Adipocyte (in vitro differentiated cells): ENCODE measurements around the gene SLC24A3.
"Not testable (repeated sequence)": the region's sequence is repeated elsewhere in the genome, so short reads cannot be mapped to it uniquely, and the experiment has no call there.

Experiments
- DNase-seq: peaks from one replicate; pipeline ENCODE4 v3.0.0-alpha.2; 2015; ENCODE audit warnings: low read depth
- H3K27me3 ChIP-seq: replicated peaks from 2 replicates; pipeline ENCODE4 v1.7.0; 2013; ENCODE audit warnings: mild to moderate bottlenecking, low read length, moderate library complexity; ENCODE audit not compliant: control insufficient read depth, insufficient read depth
- H3K36me3 ChIP-seq: 2 replicates; pipeline ENCODE4 v1.7.0; 2013; ENCODE audit warnings: low read length, mild to moderate bottlenecking, moderate library complexity; ENCODE audit not compliant: control insufficient read depth, insufficient read depth, severe bottlenecking
- H3K4me1 ChIP-seq: 2 replicates; pipeline ENCODE4 v1.7.0; 2013; ENCODE audit warnings: mild to moderate bottlenecking, low read length, moderate library complexity; ENCODE audit not compliant: control insufficient read depth, insufficient read depth
- H3K4me3 ChIP-seq: 2 replicates; pipeline ENCODE4 v1.7.0; 2013; ENCODE audit warnings: mild to moderate bottlenecking, low read length, moderate library complexity
- H3K9ac ChIP-seq: 2 replicates; pipeline ENCODE4 v1.7.0; 2013; ENCODE audit warnings: mild to moderate bottlenecking, low read length, moderate library complexity
- H3K9me3 ChIP-seq: 2 replicates; pipeline ENCODE4 v1.7.0; 2013; ENCODE audit warnings: mild to moderate bottlenecking, low read length, moderate library complexity; ENCODE audit not compliant: control insufficient read depth

SLC24A3 gene

DNA sequence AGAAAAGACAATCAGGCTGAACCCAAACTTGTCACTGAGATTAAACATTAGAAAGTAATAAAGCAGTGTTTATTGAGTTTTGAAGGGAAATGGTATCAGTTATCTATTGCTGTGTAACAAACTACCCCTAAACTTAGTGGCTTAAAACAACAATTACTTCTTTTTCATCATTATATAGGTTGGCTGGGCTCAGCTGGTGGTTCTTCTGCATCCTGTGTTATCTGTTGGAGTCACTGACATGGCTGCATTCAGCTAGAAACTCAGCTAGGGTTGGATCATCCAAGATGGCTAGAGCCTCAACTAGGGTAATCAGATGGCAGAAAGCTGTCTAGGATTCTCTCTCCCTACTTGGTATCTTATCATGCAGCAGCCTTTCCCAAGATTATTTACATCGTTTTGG is 533.1 kb downstream of the SLC24A3 start:
- DNase-seq: no peak

DNA sequence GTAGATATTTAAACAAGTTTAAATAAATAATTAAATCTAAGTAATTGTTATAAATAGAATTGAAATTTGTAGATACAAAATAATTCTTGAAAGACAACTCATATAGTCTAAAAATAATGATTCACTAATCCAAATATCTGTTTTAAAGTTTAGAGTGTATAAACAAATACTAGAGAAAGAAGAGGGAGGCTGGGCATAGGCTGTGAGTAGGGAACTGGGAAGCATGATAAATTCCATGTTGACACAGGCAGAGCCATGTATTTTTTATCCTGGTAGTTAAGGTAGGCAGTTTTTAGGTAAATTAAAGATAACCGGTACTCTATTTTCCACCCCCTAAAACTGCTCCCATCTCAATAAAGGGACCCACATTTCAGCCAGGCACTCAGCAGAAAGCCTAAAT is 534.0 kb downstream of the SLC24A3 start:
- Histone ChIP-seq H3K36me3 (no peaks in the 10 kb centered on the region), H3K9ac (no peak overlapping the region), H3K27me3 (no peaks in the 10 kb centered on the region), H3K9me3 (peaks cover 10% of the 10 kb centered on the region), H3K4me1 (peaks cover 28% of the 10 kb centered on the region), H3K4me3 (no peak overlapping the region)
- DNase-seq: no peak

More for the DNA sequence above, 533.1 kb downstream of the SLC24A3 start:
- Histone ChIP-seq H3K4me3 (no peak overlapping the region), H3K27me3 (no peaks in the 10 kb centered on the region), H3K9ac (no peak overlapping the region), H3K36me3 (no peaks in the 10 kb centered on the region), H3K4me1 (peaks cover 22% of the 10 kb centered on the region), H3K9me3 (peaks cover 10% of the 10 kb centered on the region)

DNA sequence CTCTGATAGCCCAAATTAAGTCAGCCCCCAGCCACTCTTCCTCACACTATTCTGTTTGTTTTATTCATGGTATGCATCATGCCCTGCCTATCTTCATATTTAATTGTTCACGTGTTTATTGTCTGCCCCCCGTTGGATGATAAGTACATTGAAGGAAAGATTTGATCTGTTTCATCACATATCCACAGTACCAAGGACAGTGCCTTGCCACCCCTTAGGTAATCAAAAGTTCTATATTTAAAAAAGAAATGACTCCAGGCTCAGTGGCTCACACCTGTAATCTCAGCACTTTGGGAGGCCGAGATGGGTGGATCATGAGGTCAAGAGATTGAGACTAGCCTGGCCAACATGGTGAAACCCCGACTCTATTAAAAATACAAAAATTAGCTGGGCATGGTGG is 535.5 kb downstream of the SLC24A3 start:
- H3K4me3 ChIP-seq: no peak overlapping the region
- no peak for DNase-seq
- H3K9me3 ChIP-seq: peaks cover 10% of the 10 kb centered on the region
- H3K27me3 ChIP-seq: no peaks in the 10 kb centered on the region
- no peak overlapping the region for H3K9ac ChIP-seq
- no peaks in the 10 kb centered on the region for H3K36me3 ChIP-seq
- H3K4me1 ChIP-seq: peaks cover 23% of the 10 kb centered on the region

DNA sequence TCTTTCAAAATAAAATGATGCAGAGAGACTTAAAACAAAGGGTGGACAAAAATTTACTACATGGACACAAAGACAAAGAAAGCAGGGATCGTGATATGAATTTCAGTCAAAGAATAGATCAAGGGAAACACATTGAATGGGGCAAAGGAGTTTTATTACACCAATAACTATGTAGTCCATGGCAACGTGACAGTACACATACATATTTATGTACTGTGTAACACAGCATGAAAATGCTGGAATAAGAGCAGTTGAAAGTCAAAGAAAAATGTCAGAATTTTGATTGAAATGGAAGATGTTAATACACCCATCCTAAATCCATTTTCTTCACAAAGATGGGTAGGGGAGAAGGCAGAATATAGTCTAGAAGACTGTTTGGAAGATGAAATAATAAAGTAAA is 536.2 kb downstream of the SLC24A3 start:
- no peaks in the 10 kb centered on the region for H3K27me3 ChIP-seq
- H3K9me3 ChIP-seq: peaks cover 10% of the 10 kb centered on the region
- no peak overlapping the region for H3K9ac ChIP-seq
- H3K36me3 ChIP-seq: no peaks in the 10 kb centered on the region
- H3K4me3 ChIP-seq: no peak overlapping the region
- H3K4me1 ChIP-seq: peaks cover 18% of the 10 kb centered on the region
- no peak for DNase-seq

DNA sequence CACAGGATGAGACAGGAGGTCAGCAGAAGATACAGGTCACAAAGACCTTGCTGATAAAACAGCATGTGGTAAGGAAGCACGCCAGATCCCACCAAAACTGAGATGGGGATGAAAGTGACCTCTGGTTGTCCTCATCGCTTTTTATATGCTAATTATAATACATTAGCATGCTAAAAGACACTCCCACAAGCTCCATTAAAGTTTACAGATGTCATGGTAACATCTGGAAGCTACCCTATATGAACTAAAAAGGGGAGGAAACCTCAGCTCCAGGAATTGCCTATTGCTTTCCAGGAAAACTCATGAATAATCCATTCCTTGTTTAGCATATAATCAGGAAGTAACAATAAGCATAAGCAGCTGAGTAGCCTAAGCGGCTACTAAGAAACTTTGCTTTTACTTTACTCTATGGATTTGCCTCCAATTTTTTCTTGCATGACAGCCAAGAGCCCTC is 537.2 kb downstream of the SLC24A3 start:
- Histone ChIP-seq H3K9ac (no peak overlapping the region), H3K36me3 (no peaks in the 10 kb centered on the region), H3K4me3 (no peak overlapping the region), H3K27me3 (no peaks in the 10 kb centered on the region), H3K9me3 (peaks cover 10% of the 10 kb centered on the region), H3K4me1 (peaks cover 18% of the 10 kb centered on the region)
- no peak for DNase-seq

DNA sequence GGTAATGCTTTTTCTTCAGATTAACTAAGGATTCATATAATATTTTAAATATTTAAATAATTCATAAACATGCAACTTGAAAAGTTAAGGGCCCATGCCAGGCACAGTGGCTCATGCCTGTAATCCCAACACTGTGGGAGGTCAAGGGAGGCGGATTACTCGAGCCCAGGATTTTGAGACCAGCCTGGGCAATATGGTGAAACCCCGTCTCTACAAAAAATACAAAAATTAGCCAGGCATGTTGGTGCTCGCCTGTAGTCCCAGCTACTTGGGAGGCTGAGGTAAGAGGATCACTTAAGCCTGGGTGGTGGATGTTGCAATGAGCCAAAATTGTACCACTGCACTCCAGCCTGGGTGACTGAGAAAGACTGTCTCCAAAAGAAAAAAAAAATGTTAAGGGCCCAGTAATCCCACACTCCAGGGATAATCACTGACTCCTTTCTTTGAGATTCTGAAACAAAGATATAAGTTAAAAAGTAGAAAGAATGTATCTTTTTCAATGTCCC is 537.7 kb downstream of the SLC24A3 start:
- no peaks in the 10 kb centered on the region for H3K27me3 ChIP-seq
- H3K36me3 ChIP-seq: no peaks in the 10 kb centered on the region
- peaks cover 18% of the 10 kb centered on the region for H3K4me1 ChIP-seq
- peaks cover 10% of the 10 kb centered on the region for H3K9me3 ChIP-seq
- peak; percentile 27 for DNase-seq
- no peak overlapping the region for H3K4me3 ChIP-seq
- no peak overlapping the region for H3K9ac ChIP-seq

DNA sequence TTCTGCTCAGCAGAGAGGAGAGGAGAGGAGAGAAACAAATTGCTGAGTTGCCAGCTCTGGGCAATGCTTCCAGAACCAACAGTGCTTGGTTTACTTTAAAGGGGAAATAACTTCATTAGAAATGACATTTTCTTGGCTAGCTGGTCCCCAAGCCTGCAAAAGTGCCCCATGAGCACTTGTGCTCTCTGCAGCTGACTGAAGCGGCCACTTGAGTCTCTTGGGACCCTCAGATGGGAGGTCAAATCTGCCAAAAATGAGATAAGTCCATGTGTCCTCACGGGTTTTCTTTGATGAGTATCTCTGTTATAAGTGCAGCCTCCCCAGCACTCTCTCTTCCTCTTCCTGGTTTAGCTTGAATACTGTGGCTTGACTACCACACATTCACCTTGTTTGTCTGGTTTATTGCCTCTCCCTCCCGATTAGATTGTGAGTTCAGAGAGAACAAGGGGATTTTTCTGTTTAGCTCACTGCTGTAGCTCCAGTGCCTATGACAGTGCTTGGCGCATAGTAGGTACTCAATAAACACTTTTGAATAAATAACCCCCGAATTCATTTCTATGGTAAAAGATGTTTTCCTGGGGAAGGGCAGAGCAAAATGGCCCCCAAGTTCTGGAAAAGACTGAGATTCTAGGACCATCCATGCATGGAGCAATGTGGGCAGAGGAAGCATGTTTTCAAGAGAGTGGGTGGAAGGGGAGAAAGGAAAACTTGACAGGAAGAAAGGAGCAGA is 538.6 kb downstream of the SLC24A3 start:
- peak; percentile 64 for DNase-seq
- peaks cover 1% of the 10 kb centered on the region for H3K9me3 ChIP-seq
- H3K36me3 ChIP-seq: no peaks in the 10 kb centered on the region
- no peaks in the 10 kb centered on the region for H3K27me3 ChIP-seq
- peaks cover 18% of the 10 kb centered on the region for H3K4me1 ChIP-seq
- H3K9ac ChIP-seq: no peak overlapping the region
- H3K4me3 ChIP-seq: no peak overlapping the region

DNA sequence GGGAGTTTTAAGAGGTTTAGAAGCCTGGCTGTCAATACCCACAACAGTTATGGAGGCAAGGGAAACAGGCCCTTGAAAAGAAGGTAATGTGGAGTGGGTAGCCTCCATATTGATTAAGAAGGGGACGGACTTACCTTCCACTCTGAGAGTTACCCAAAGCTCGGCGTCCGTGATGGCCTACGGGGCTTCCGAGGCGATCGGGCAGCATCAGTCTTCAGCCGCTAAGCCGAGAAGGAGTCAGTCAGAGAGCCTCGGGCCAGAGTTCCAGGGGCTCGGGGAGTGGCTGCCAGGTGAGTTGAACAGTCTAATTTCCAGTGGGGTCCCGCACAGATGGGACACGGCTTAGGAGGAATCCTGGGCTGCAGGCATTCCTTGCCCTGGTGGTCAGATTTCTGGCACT is 541.8 kb downstream of the SLC24A3 start:
- DNase-seq, H3K9me3 ChIP-seq, H3K9ac ChIP-seq, H3K36me3 ChIP-seq, H3K27me3 ChIP-seq, H3K4me3 ChIP-seq: not testable (repeated sequence)
- H3K4me1 ChIP-seq: peaks cover 25% of the 10 kb centered on the region

DNA sequence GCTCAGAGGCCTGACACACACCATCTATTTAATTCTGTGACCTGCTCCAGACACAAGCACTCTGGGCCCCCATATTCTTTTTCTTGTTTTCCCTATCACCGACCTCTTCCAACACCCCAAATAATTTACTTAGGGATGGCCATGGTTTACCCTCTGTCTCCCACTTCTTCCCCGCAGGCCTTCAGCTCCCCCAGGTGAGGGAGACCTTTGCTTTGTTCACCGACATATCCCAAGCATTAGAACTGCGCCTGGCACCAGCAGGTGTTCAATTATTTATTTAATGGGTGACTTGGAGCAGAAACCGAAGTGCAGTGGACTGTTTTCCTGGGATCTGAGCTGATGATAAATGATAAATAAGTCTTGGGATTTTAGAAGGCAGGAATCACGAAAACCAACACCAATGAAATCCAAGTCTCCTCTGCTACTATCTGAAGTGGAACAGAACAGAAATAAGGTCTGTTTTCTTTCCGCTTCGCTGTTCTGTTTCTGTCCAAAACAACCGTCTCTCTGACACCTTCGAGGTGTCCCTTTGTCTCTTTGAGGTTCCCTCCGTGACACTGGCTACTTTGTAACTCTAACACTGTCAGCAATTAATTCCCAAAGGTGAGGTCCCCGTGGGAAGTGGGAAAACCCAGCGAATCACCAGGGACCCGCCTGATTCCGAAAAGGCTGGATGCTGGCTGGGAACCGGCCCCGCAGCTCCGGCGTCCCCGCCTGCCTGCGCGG is 544.5 kb downstream of the SLC24A3 start:
- Histone ChIP-seq H3K9ac (peak overlapping the region; percentile 99), H3K27me3 (no peaks in the 10 kb centered on the region), H3K9me3 (no peaks in the 10 kb centered on the region), H3K36me3 (no peaks in the 10 kb centered on the region), H3K4me1 (peaks cover 34% of the 10 kb centered on the region), H3K4me3 (peak overlapping the region; percentile 94)
- no peak for DNase-seq

DNA sequence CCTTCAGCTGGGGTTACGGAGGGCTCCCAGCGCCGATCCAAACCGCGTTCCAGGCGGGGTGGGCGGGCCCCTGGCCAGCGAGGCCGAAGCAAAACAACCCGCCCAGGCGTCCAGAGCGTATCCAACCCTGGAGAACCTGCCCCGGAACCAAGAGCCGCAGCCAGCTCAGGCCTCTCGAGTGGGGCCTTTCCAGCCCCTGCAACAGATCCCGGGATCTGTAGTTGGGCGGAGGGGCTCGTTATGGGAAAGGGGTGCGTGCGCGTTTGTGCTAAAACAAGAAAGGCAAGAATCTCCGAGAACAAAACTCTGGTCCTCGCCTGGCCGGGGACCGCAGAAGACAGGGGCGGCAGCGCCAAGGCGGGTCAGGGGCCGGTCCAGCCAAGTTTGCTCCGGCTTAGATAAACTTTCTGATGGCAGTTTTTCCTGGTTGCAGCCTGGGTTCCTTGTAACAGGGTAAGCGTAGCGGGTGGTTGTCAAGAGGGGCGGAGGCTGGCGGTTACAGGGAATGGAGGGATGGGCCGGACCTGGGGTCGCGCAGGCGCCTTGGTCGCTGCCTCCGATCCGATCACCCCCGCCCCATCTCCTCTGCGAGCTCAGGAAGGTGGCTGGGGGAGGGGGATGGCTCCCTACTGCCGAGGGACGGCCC is 545.2 kb downstream of the SLC24A3 start:
- Histone ChIP-seq H3K4me3 (peak overlapping the region; percentile 94), H3K4me1 (peaks cover 40% of the 10 kb centered on the region), H3K36me3 (no peaks in the 10 kb centered on the region), H3K9ac (peak overlapping the region; percentile 99), H3K27me3 (no peaks in the 10 kb centered on the region), H3K9me3 (no peaks in the 10 kb centered on the region)
- peak; percentile 91 for DNase-seq

DNA sequence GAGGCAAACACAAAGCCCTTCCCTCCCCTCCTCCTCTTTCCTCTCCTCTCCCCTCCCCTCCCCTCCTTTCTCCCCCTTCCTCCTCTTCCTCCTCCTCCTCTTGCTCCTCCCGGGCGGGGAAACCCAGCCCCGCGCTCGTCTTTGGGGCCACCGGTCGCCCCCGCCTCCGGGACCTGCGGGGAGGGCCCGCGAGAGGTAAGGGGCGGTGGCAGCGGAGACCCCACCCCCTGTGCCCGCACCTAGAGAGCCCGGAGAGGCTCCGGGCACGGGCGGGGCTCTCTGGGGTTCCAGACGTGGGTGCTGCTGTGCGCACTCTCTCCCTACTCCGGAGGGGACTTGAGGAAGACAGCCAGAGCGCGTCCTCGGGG is 545.7 kb downstream of the SLC24A3 start, which contains the start of gene RIN2:
Gene RIN2 (plus strand): TSS at position 126 of the 368 bp plus-strand sequence. CDS start 131,344 bp downstream, outside the sequence.
- Histone ChIP-seq H3K36me3 (no peaks in the 10 kb centered on the region), H3K4me1 (peaks cover 40% of the 10 kb centered on the region), H3K9ac (peak within 1 kb of the TSS; percentile 99), H3K9me3 (no peaks in the 10 kb centered on the region), H3K4me3 (peak within 1 kb of the TSS; percentile 94), H3K27me3 (no peaks in the 10 kb centered on the region)
- peak; percentile 60 for DNase-seq
